Activated naive CD4-positive, alpha-beta T cell treated with anti-CD3 and anti-CD28 coated beads, Interleukin-2, amount 10 ng/mL, durations not matched to agents 7 days and 5 days (primary cell): ENCODE measurements around the gene PFKFB2.

ENCODE experiments used
- CTCF ChIA-PET: fragments of 350-600 bp; sonication (Branson Sonifier 250); formaldehyde crosslinking; loops from one replicate; lab custom pipeline; 2021; ENCODE audit warnings: antibody characterized with exemption; lab: Charles Lee
- DNase-seq: peaks from one replicate; pipeline ENCODE4 v3.0.0-alpha.2; 2020
- H3K27ac Mint-ChIP-seq: one replicate; pipeline ENCODE4 v1.8.0; 2021; ENCODE audit warnings: mild to moderate bottlenecking, moderate library complexity, mixed read lengths
- H3K27me3 Mint-ChIP-seq: one replicate; pipeline ENCODE4 v1.8.0; 2021; ENCODE audit warnings: mild to moderate bottlenecking, mixed read lengths
- H3K36me3 Mint-ChIP-seq: one replicate; pipeline ENCODE4 v1.8.0; 2021; ENCODE audit warnings: mixed read lengths
- H3K4me1 Mint-ChIP-seq: one replicate; pipeline ENCODE4 v1.8.0; 2021; ENCODE audit warnings: mixed read lengths
- H3K4me3 Mint-ChIP-seq: one replicate; pipeline ENCODE4 v1.8.0; 2021; ENCODE audit warnings: mild to moderate bottlenecking, moderate library complexity, mixed read lengths
- H3K9me3 Mint-ChIP-seq: one replicate; pipeline ENCODE4 v1.8.0; 2021; ENCODE audit warnings: mixed read lengths

The PFKFB2 gene

DNA sequence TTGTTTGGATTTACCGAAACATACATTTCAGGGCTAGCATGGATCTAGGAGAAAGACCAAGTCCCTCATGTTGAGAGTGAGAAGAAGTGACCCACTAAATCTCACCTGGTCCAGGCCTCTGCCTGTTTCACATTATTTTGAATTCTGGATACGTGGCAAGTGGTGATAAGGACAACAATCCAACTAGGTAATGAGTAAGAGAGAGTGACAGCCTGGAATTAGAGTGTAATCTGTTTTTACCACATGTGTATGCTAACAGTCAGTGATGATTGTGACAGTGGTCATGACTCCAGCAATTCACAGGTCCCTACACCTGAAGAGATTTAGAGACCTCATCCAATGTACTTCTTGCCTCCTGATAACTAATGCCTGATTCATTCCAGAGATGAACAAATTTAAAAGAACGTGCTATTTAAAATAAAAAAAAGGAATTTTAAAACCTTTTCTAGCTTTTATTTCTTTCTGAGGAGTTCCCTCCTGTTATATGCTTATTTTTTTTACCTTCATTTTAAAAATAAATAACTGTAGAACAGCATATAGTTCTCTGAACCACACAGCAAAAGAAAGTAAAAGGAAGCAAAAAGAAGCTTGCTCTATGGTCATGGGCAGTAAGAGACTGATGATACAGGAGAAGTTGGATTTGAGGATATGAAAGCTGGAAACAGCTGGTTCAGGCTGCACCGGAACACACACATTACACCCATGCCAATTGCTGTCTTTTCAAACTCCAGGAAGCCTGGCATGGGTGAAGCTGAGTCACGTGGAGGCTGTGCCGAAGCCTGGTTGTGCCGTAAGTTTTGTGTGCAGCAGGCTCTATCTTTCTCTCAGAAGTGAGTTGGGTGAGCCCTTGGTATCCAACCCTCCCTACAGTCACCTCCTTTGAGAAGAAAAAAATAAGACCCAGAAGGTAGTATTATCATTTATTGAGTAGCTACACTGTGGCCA is 35.2 kb upstream of the PFKFB2 start:
- no peak overlapping the region for H3K27ac Mint-ChIP-seq
- no peaks in the 10 kb centered on the region for H3K4me1 Mint-ChIP-seq
- CTCF ChIA-PET = interaction anchor here (1.4 kb wide), 1 partner anchor 12 kb away, joined by 8 read pairs; no protein-coding TSS in a partner anchor
- H3K4me3 Mint-ChIP-seq = no peak overlapping the region
- H3K27me3 Mint-ChIP-seq = peaks cover 64% of the 10 kb centered on the region
- H3K9me3 Mint-ChIP-seq = no peaks in the 10 kb centered on the region
- no peaks in the 10 kb centered on the region for H3K36me3 Mint-ChIP-seq
- DNase-seq = no peak

DNA sequence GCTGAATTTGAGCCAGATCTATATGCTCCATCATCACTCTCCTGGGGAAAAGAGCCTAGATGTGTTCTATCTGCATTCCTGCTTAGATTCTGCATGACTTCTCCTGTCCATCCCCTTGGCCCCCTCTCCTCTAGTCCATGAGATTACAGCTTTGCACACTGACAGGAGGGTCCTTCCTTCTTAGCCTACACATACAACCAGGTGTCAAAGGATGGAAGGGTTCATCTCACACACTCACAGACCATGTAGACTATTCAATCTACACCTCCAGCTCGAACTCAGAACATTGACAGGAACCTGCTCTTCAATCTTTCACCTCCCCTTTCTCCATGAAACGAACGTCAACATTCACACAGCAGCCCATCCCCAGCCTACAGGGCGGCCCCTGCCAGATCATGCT is 34.4 kb upstream of the PFKFB2 start:
- CTCF ChIA-PET = interaction anchor here (1.4 kb wide), 1 partner anchor 13 kb away, joined by 8 read pairs; no protein-coding TSS in a partner anchor
- DNase-seq = no peak
- H3K36me3 Mint-ChIP-seq = no peaks in the 10 kb centered on the region
- no peaks in the 10 kb centered on the region for H3K4me1 Mint-ChIP-seq
- H3K4me3 Mint-ChIP-seq = no peak overlapping the region
- peaks cover 61% of the 10 kb centered on the region for H3K27me3 Mint-ChIP-seq
- H3K27ac Mint-ChIP-seq = no peak overlapping the region
- no peaks in the 10 kb centered on the region for H3K9me3 Mint-ChIP-seq

DNA sequence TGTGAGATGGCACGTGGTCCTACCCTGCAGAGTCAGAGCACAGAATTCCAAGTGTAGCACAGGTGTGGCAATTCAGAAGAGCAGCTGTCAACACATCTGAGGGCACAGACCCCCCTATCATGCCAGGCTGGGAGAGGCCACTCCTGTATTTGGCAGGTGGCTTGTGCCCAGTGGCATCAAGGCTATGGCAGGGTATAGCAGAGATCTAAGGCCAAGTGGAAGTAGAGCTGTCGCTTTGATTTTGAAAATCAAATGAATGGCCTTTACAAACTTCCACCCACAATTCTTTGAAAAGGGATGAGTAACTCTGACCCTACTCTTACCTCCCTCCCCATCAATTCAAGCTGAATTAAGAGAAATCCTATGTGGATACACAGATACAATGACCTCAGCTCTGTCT is 33.9 kb upstream of the PFKFB2 start:
- no peaks in the 10 kb centered on the region for H3K9me3 Mint-ChIP-seq
- peaks cover 57% of the 10 kb centered on the region for H3K27me3 Mint-ChIP-seq
- CTCF ChIA-PET = no interaction called here
- no peak overlapping the region for H3K4me3 Mint-ChIP-seq
- no peaks in the 10 kb centered on the region for H3K36me3 Mint-ChIP-seq
- no peak overlapping the region for H3K27ac Mint-ChIP-seq
- DNase-seq = no peak
- no peaks in the 10 kb centered on the region for H3K4me1 Mint-ChIP-seq

DNA sequence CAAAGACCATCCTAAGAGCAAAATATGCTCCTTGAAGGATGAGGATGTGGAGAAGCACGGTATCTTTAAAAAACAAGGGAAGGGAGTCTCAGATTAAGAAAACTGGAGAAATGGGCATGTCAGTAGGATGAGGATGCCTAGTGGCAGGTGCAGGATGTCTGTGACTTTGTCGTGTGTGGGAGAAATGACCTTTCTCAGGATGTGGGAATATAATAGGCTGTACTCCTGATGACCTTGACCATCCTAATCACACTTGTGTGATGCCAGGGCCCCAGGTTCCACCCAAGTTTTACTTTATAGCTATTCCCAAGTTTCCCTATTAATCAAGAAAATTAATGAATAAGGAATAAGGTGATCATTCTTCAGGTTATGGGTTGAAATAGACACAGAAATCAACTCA is 33.4 kb upstream of the PFKFB2 start:
- no peaks in the 10 kb centered on the region for H3K4me1 Mint-ChIP-seq
- H3K27ac Mint-ChIP-seq = no peak overlapping the region
- H3K27me3 Mint-ChIP-seq = peaks cover 58% of the 10 kb centered on the region
- no peaks in the 10 kb centered on the region for H3K36me3 Mint-ChIP-seq
- no peak for DNase-seq
- CTCF ChIA-PET = interaction anchor here (0.7 kb wide), 1 partner anchor 16 kb away, joined by 3 read pairs; no protein-coding TSS in a partner anchor
- H3K9me3 Mint-ChIP-seq = no peaks in the 10 kb centered on the region
- H3K4me3 Mint-ChIP-seq = no peak overlapping the region

DNA sequence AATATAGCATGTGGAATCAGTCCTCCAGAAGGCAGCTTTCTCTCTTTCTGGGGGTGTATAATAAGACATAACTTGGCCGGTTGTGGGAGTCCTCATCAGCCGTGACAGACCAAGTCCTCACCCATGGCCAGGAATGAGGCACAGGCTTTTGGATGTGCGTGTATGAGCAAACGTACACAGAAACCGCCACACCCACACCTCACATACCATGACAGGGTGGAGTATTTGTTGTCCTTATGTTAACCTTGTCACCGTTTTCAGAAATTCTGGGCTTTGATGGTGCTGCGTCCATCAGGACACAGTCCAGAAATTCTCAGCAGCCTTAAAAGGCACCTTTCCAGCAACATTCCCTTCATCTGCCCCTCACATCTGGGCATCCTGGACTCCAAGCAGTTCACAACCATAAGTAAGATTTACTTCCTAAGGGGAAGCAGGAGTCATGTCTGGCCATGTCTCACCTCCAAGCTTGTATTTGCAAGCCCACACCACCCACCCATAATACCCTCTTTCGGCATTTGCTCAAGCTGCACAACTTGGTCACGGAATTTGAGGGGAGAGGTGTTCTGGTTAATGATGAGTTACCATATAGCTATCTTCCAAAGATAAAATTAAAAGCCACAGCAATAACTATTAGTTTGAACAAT is 32.9 kb upstream of the PFKFB2 start:
- CTCF ChIA-PET = interaction anchor here (0.7 to 1.2 kb wide), 2 partner anchors 16 to 17 kb away, joined by 3 read pairs; no protein-coding TSS in a partner anchor
- H3K4me3 Mint-ChIP-seq = no peak overlapping the region
- H3K9me3 Mint-ChIP-seq = no peaks in the 10 kb centered on the region
- no peak overlapping the region for H3K27ac Mint-ChIP-seq
- no peak for DNase-seq
- no peaks in the 10 kb centered on the region for H3K4me1 Mint-ChIP-seq
- H3K36me3 Mint-ChIP-seq = no peaks in the 10 kb centered on the region
- H3K27me3 Mint-ChIP-seq = peaks cover 60% of the 10 kb centered on the region

DNA sequence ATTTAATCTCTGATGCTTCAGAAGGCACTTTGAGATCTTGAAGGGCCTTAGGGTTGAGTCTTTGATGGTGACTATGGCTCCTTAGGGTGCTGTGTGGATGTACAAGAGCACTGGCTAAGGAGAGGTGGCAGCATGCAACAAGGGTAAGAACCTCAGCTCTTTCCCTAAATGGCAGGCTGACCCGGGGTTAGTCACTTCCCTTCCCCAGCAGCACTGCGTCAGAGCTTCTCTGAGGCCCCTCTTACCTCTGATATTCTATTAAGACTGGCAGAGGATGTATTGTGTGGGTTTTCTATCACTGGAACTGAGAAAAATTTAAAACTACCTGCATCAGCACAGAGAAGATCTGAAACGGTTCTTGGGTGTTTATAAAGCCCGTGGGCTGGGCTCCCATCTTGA is 32.4 kb upstream of the PFKFB2 start:
- no peak overlapping the region for H3K4me3 Mint-ChIP-seq
- no peaks in the 10 kb centered on the region for H3K9me3 Mint-ChIP-seq
- DNase-seq = no peak
- H3K27ac Mint-ChIP-seq = no peak overlapping the region
- H3K36me3 Mint-ChIP-seq = no peaks in the 10 kb centered on the region
- H3K27me3 Mint-ChIP-seq = peaks cover 56% of the 10 kb centered on the region
- CTCF ChIA-PET = interaction anchor here (1.2 kb wide), 1 partner anchor 16 kb away, joined by 3 read pairs; no protein-coding TSS in a partner anchor
- H3K4me1 Mint-ChIP-seq = no peaks in the 10 kb centered on the region

DNA sequence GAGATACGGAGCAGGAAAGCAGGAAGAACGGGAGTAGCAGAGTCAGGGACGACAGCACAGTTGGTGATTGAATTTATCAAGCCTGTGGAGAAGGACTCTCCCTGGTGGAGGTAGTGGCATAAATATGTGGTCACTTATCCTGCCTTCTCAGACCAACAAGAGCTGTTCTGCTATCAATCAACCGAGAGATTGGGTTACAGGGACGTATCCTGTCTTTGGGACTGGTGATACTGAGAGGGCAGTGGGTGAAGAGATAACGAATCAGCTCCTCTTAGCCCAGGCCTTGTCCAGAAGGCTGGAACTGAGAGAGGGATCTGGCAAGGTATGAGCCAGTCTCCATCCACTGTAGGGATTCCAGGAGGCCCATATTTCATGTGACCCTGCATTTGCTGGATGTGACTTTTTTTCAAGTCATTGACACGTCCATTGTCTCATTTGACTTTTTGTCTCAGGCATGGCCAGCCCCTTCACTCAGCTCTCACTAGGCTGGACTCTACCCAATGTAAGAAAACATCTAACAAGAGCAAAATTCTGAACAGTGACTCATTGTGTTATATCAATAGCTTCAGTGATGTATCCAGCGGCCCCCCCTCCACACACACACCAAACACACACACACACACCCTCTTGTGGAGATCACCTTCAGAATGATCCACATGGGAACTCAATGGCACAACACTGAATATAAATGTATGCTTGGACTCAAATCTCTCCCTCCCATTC is 31.8 kb upstream of the PFKFB2 start:
- Mint-ChIP-seq H3K9me3 (no peaks in the 10 kb centered on the region), H3K27me3 (peaks cover 51% of the 10 kb centered on the region), H3K4me3 (no peak overlapping the region), H3K36me3 (no peaks in the 10 kb centered on the region), H3K27ac (no peak overlapping the region), H3K4me1 (no peaks in the 10 kb centered on the region)
- no peak for DNase-seq
- CTCF ChIA-PET = interaction anchor here (1.0 to 1.2 kb wide), 2 partner anchors 10 to 17 kb away, joined by 3 read pairs; no protein-coding TSS in a partner anchor

DNA sequence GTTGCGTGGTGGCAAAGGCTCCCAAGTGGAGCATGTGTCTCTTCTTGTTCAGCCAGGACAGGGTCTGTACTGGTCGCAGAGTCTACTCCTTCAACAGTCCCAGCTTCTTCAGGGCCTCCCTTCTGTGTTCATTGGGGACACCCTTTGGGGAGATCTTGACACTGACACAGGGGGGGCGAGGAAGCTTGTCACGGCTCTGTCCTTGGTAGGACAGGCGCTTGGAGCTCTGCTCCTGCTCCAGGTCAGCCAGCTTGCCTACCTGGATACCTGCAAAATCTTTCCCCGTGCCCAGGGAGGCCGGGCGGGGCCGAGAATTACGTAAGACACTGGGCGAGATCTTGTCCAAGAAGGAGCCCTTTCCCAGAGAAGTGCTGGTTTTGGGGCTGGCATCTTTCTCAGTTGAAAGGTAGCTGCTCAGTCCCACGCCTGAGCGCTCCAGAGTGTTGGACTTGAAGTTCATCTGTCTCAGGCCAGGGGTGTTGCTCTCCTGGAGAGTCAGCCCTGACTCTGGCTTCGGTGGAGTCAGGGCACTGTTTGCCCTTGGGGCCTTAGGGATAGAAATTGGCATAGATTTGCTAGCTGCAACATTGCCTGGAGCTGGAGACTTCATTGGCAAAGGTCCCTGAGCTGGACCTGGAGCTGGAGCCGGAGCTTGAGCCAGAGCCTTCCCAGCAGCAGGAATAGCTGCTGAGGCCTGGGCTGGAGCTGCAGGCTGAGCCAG is 31.0 kb upstream of the PFKFB2 start:
- no peaks in the 10 kb centered on the region for H3K4me1 Mint-ChIP-seq
- H3K4me3 Mint-ChIP-seq = no peak overlapping the region
- no peaks in the 10 kb centered on the region for H3K36me3 Mint-ChIP-seq
- H3K27ac Mint-ChIP-seq = no peak overlapping the region
- CTCF ChIA-PET = interaction anchor here (0.9 to 1.0 kb wide), 2 partner anchors 10 to 17 kb away, joined by 3 to 4 read pairs; no protein-coding TSS in a partner anchor
- H3K9me3 Mint-ChIP-seq = no peaks in the 10 kb centered on the region
- peaks cover 53% of the 10 kb centered on the region for H3K27me3 Mint-ChIP-seq
- no peak for DNase-seq

DNA sequence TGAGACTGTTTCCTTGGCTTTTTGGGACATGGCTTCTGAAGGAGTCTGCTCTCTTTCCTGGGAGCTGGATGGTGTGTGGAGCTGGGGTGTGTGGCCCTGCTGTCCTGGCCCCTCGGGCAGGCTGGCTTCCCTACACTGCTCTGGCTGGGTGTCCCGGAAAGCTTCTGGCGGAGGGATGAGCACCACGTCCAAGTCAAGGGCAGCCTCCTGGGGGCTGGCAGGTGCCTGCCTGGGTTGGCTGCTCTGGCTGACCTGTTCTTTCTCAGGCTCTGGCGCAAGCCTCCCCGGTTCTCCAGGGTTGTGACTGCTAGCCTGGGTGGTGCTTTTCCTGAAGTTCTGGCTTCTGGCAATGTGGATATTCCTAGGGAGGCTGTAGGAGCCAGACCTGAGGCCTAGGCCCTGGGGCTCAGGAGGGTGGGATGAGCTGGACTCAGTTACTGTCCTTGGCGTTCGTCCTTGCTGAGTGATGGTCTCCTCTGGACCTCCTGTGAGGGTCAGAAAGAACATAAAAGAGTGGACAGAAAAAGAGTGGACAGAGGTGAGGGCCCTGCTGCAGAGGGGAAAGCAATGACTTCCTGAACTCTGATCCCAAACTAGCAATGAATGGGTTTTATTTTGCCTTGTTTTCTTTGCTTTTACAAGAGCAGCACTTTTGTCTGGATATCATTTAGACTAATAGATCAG is 29.9 kb upstream of the PFKFB2 start:
- H3K4me3 Mint-ChIP-seq = no peak overlapping the region
- peaks cover 60% of the 10 kb centered on the region for H3K27me3 Mint-ChIP-seq
- DNase-seq = no peak

DNA sequence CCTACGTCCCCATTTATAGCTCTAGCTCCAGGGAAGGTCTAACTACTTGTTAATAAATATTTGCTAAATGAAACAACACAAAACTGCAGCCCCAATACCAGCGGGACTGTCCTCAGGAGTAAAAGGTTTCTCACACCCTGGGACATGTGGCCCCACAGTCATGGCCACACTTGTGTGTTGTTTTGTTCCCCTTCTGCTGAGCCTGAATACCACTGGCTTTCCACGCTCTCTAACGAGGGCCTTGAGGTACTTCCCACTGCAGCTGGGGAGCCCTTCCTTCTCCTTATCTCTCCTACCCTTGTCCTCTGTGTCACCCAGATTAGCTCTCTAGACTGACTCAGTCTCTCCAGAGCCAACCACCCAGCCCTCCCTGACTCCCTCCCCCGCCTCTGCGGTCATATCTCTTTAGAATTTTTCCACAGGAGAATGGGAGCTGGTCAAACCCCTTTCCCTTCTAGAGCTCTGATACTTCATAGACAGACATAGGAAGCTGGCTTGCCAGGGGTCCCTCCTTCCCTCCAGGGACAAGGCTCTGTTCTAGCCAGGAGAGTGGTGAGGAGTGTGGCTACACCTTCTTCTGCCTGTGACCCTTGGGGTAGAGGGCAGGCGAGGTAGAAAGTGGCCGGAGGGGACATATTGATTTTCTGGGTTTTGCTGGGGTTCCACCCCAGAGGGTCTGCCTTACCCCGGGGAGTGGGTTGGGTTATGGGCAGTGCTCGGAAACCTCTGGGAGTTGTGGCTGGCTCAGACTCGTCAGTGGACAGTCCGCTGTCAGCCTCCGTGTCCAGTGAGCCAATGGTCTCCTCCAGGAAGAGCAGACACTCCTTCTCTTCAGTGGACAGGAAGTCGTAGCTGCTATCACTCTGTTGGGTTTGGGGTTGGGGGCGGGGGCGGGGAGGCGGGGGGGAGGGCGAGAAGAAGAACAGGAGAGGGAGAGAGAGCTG is 28.6 kb upstream of the PFKFB2 start:
- peaks cover 58% of the 10 kb centered on the region for H3K27me3 Mint-ChIP-seq
- no peaks in the 10 kb centered on the region for H3K4me1 Mint-ChIP-seq
- DNase-seq = no peak
- H3K4me3 Mint-ChIP-seq = no peak overlapping the region
- no peak overlapping the region for H3K27ac Mint-ChIP-seq
- CTCF ChIA-PET = interaction anchor here (0.6 to 1.7 kb wide), 2 partner anchors 18 to 24 kb away, joined by 3 to 5 read pairs; no protein-coding TSS in a partner anchor
- H3K9me3 Mint-ChIP-seq = no peaks in the 10 kb centered on the region
- no peaks in the 10 kb centered on the region for H3K36me3 Mint-ChIP-seq

More for the DNA sequence above, 29.9 kb upstream of the PFKFB2 start:
- Mint-ChIP-seq H3K36me3 (no peaks in the 10 kb centered on the region), H3K9me3 (no peaks in the 10 kb centered on the region), H3K27ac (no peak overlapping the region), H3K4me1 (no peaks in the 10 kb centered on the region)
- CTCF ChIA-PET = no interaction called here

DNA sequence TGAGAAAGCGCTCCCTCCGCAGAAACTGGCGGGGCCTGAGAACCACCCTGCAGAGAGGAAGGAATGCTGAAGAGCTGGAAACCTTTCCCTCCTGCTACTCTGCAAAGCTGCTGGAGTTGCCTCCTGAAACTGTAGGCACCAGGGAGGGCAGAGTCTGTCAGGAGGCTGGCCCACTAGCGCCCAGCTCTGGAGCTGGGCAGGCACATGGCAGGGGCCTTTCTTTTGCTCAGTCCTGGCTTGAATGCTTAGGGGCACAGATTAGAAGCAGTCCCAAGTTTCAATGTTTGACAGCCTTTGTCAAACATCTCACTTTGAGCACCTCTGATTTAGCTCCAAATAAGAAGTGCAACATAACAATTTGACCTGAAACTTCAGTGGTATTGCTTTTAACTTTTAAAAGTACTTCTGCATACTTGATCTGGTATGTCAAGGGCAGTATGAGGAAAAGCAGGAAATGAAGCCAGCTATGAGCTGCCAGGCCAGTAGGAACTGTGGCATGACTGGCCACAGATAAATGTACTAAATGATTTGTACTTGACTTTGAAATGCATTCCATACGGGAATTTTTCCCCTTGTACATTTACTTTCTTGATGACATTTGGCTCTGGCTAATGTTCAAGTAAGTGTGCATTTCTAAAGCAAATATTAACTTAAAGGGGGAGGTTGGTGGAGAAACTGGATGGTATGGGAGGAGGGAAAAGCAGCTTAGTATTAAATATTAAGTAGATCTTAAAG is 27.8 kb upstream of the PFKFB2 start:
- H3K36me3 Mint-ChIP-seq = no peaks in the 10 kb centered on the region
- H3K4me1 Mint-ChIP-seq = peaks cover 2% of the 10 kb centered on the region
- no peak overlapping the region for H3K4me3 Mint-ChIP-seq
- H3K27ac Mint-ChIP-seq = no peak overlapping the region
- no peaks in the 10 kb centered on the region for H3K9me3 Mint-ChIP-seq
- peaks cover 60% of the 10 kb centered on the region for H3K27me3 Mint-ChIP-seq
- no peak for DNase-seq
- CTCF ChIA-PET = interaction anchor here (1.7 kb wide), 1 partner anchor 19 kb away, joined by 5 read pairs; no protein-coding TSS in a partner anchor
